Central memory CD8-positive, alpha-beta T cell (primary cell): ENCODE data around the gene ENDOV.

ENCODE experiments used
- ATAC-seq: fragments of 150-1000 bp; cut with Tn5 transposase; replicated peaks from 2 replicates; pipeline ENCODE4 v1.10.0; 2022; ENCODE audit warnings: mild to moderate bottlenecking, moderate FRiP score, moderate number of reproducible peaks; ENCODE audit not compliant: poor library complexity, severe bottlenecking; ENCODE audit errors: extremely low read depth
- DNase-seq, 2 donors: peaks; one replicate each; pipeline ENCODE4 v3.0.0; 2021; ENCODE audit warnings: low spot score in 2 of 2
- H3K27ac Mint-ChIP-seq: one replicate; pipeline ENCODE4 v1.8.0; 2022; ENCODE audit warnings: low read depth, mild to moderate bottlenecking, moderate library complexity, mixed read lengths
- H3K27me3 Mint-ChIP-seq: one replicate; pipeline ENCODE4 v1.8.0; 2022; ENCODE audit warnings: mixed read lengths
- H3K36me3 Mint-ChIP-seq: one replicate; pipeline ENCODE4 v1.8.0; 2022; ENCODE audit warnings: mild to moderate bottlenecking, moderate library complexity, mixed read lengths; ENCODE audit not compliant: insufficient read depth
- H3K4me1 Mint-ChIP-seq: one replicate; pipeline ENCODE4 v1.8.0; 2022; ENCODE audit warnings: mixed read lengths
- H3K4me3 Mint-ChIP-seq: one replicate; pipeline ENCODE4 v1.8.0; 2022; ENCODE audit warnings: mild to moderate bottlenecking, moderate library complexity, mixed read lengths
- H3K9me3 Mint-ChIP-seq: one replicate; pipeline ENCODE4 v1.8.0; 2022; ENCODE audit warnings: mixed read lengths

ENDOV gene

GRCh38 chr17:80414803-80415625 lies at the start of gene ENDOV:
ENDOV (plus strand) TSS chr17:80415167; CDS start chr17:80415195, 28 bp downstream.
- Mint-ChIP-seq H3K4me3 (peak within 1 kb of the TSS; percentile 85), H3K27ac (peak within 1 kb of the TSS; percentile 90), H3K4me1 (peaks cover 31% of the 10 kb centered on the region), H3K27me3 (peaks cover 19% of the 10 kb centered on the region), H3K36me3 (peaks cover 12% of the 10 kb centered on the region), H3K9me3 (no peaks in the 10 kb centered on the region)
- DNase-seq (peak; percentile 82 to 91), ATAC-seq (peak; percentile 92)

GRCh38 chr17:80365983-80366382 lies 49.0 kb upstream of the ENDOV start:
- Mint-ChIP-seq H3K27me3 (no peaks in the 10 kb centered on the region), H3K4me3 (no peak overlapping the region), H3K36me3 (peaks cover 83% of the 10 kb centered on the region), H3K9me3 (no peaks in the 10 kb centered on the region), H3K4me1 (no peaks in the 10 kb centered on the region), H3K27ac (no peak overlapping the region)
- ATAC-seq: no peak
- DNase-seq: no peak

GRCh38 chr17:80367503-80367902 lies 47.5 kb upstream of the ENDOV start:
- Mint-ChIP-seq H3K9me3 (no peaks in the 10 kb centered on the region), H3K27ac (no peak overlapping the region), H3K36me3 (peaks cover 80% of the 10 kb centered on the region), H3K27me3 (no peaks in the 10 kb centered on the region), H3K4me1 (no peaks in the 10 kb centered on the region), H3K4me3 (no peak overlapping the region)
- DNase-seq (no peak), ATAC-seq (no peak)

GRCh38 chr17:80371196-80371595 lies 43.8 kb upstream of the ENDOV start:
- Mint-ChIP-seq H3K36me3 (peaks cover 92% of the 10 kb centered on the region), H3K27me3 (no peaks in the 10 kb centered on the region), H3K4me1 (no peaks in the 10 kb centered on the region), H3K4me3 (no peak overlapping the region), H3K9me3 (no peaks in the 10 kb centered on the region), H3K27ac (no peak overlapping the region)
- no peak for DNase-seq
- no peak for ATAC-seq

DNA sequence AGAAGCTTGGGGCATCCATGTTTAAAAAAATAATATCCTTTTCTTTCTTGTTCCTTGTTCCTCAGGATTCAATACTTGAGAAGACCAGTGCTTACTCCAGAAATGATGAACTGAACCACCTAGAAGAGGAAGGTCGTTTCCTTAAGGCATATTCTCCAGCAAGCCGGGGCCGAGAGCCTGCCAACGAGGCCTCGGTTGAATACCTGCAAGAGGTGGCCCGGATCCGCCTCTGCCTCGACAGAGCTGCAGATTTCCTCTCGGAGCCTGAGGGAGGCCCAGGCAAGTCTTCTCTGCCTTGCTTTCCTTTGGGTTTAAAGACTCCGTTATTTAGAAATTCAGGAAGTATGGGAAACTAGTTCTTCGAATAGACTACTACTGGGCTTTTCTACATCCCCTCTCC lies 42.5 kb upstream of the ENDOV start:
- Mint-ChIP-seq H3K4me3 (no peak overlapping the region), H3K27ac (no peak overlapping the region), H3K9me3 (no peaks in the 10 kb centered on the region), H3K27me3 (no peaks in the 10 kb centered on the region), H3K36me3 (peaks cover 94% of the 10 kb centered on the region), H3K4me1 (peaks cover 1% of the 10 kb centered on the region)
- no peak for ATAC-seq
- no peak for DNase-seq

- Mint-ChIP-seq H3K4me1 (peaks cover 5% of the 10 kb centered on the region), H3K36me3 (peaks cover 94% of the 10 kb centered on the region), H3K4me3 (no peak overlapping the region), H3K27ac (no peak overlapping the region), H3K9me3 (no peaks in the 10 kb centered on the region), H3K27me3 (no peaks in the 10 kb centered on the region)
- ATAC-seq (no peak), DNase-seq (no peak)
Observed at GRCh38 chr17:80372922-80373570, 41.9 kb upstream of the ENDOV start.

GRCh38 chr17:80374039-80374731 lies 40.8 kb upstream of the ENDOV start:
- DNase-seq (no peak), ATAC-seq (no peak)
- Mint-ChIP-seq H3K9me3 (no peaks in the 10 kb centered on the region), H3K27ac (no peak overlapping the region), H3K4me1 (peaks cover 5% of the 10 kb centered on the region), H3K4me3 (no peak overlapping the region), H3K27me3 (no peaks in the 10 kb centered on the region), H3K36me3 (peaks cover 94% of the 10 kb centered on the region)

- Mint-ChIP-seq H3K27ac (no peak overlapping the region), H3K27me3 (no peaks in the 10 kb centered on the region), H3K4me1 (peaks cover 5% of the 10 kb centered on the region), H3K9me3 (no peaks in the 10 kb centered on the region), H3K36me3 (peaks cover 93% of the 10 kb centered on the region), H3K4me3 (no peak overlapping the region)
- DNase-seq: no peak
- ATAC-seq: no peak
Observed at GRCh38 chr17:80374732-80375585, 40.0 kb upstream of the ENDOV start.

GRCh38 chr17:80376531-80376930 lies 38.4 kb upstream of the ENDOV start:
- Mint-ChIP-seq H3K9me3 (no peaks in the 10 kb centered on the region), H3K27me3 (no peaks in the 10 kb centered on the region), H3K4me1 (peaks cover 5% of the 10 kb centered on the region), H3K36me3 (peaks cover 96% of the 10 kb centered on the region), H3K4me3 (no peak overlapping the region), H3K27ac (no peak overlapping the region)
- DNase-seq (no peak), ATAC-seq (no peak)

GRCh38 chr17:80377798-80378197 lies 37.2 kb upstream of the ENDOV start:
- no peak for ATAC-seq
- Mint-ChIP-seq H3K9me3 (no peaks in the 10 kb centered on the region), H3K27me3 (no peaks in the 10 kb centered on the region), H3K36me3 (peaks cover 94% of the 10 kb centered on the region), H3K4me3 (peak overlapping the region; percentile 31), H3K4me1 (peaks cover 5% of the 10 kb centered on the region), H3K27ac (peak overlapping the region; percentile 67)
- no peak for DNase-seq

DNA sequence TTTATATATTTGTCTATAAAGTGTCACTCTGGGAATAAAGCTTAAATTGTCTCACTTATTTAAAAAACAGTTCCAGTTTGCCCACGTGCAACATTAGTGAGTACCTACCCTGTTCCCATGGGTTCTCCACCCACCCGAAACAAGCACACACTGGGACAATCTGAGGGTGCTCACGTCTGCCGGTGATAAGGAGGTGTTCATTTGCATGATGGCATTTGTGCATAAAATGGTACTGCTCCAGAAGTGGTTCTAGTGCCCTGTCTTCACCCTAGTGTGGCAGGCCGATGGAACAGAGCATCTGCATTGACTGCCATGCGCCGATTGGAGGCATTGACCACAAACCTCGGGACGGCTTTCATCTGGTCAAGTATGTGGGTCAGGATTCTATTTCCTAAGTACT lies 35.6 kb upstream of the ENDOV start:
- no peak for ATAC-seq
- no peak overlapping the region for H3K4me3 Mint-ChIP-seq
- no peaks in the 10 kb centered on the region for H3K27me3 Mint-ChIP-seq
- H3K9me3 Mint-ChIP-seq: no peaks in the 10 kb centered on the region
- peaks cover 9% of the 10 kb centered on the region for H3K4me1 Mint-ChIP-seq
- H3K36me3 Mint-ChIP-seq: peaks cover 93% of the 10 kb centered on the region
- H3K27ac Mint-ChIP-seq: no peak overlapping the region
- DNase-seq: no peak

DNA sequence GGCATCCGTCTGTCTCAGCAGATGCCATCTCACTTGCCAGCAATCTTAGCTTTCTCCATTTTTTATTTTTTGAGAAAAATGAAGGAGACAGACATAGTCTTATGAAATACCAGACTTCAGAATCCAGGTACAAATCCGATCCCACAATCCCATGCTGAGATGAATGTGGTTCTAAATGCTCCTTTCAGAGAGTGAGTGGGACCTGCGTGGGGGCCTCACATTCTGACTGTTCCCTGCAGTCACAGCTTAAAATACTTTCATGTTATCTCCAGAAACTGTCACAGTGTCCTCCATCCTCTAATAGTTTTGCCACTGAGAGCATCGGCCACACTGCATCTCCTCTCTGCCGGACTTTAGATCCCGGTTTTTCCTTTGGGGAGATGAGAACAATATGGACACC lies 34.9 kb upstream of the ENDOV start:
- H3K9me3 Mint-ChIP-seq: no peaks in the 10 kb centered on the region
- H3K4me3 Mint-ChIP-seq: no peak overlapping the region
- no peak for ATAC-seq
- H3K27me3 Mint-ChIP-seq: no peaks in the 10 kb centered on the region
- DNase-seq: no peak
- H3K4me1 Mint-ChIP-seq: peaks cover 9% of the 10 kb centered on the region
- H3K27ac Mint-ChIP-seq: peak overlapping the region; percentile 25
- peaks cover 93% of the 10 kb centered on the region for H3K36me3 Mint-ChIP-seq
